Caco-2 (cell line): ENCODE measurements around the gene AMPD3. TPM values are rescaled to one million over a fixed set of nuclear protein-coding genes. Genes with fewer than 3 reads are reported as not detected.

ENCODE experiments used
- BruUV-seq: library from RNA; stranded (reverse); fragments of 400-500 nt; replicated peaks from 2 replicates; lab custom pipeline; 2021; lab: Mats Ljungman, UMichigan
- CTCF ChIA-PET: fragments of 300-600 bp; sonication (Branson Sonifier 250); formaldehyde crosslinking; loops from one replicate; lab custom pipeline; 2022; ENCODE audit warnings: antibody characterized with exemption; lab: Charles Lee
- POLR2A ChIA-PET: fragments of 300-600 bp; sonication (Branson Sonifier 250); formaldehyde crosslinking; loops from one replicate; lab custom pipeline; 2022; ENCODE audit warnings: antibody characterized with exemption; lab: Charles Lee
- DNase-seq, 2 experiments: peaks; one replicate each; pipeline versions ENCODE4 v3.0.0 to v3.0.0-alpha.2; 2020 to 2022
- H3K27me3 ChIP-seq: replicated peaks from 2 replicates; pipeline ENCODE4 v1.6.0; 2011; ENCODE audit warnings: low read length; ENCODE audit not compliant: control insufficient read depth, insufficient read depth
- H3K36me3 ChIP-seq: 2 replicates; pipeline ENCODE4 v1.5.1; 2011; ENCODE audit warnings: low read length; ENCODE audit not compliant: control insufficient read depth, insufficient read depth
- H3K4me1 ChIP-seq: fragments of 250-450 bp; sonication (Bioruptor Pico); 2 replicates; pipeline ENCODE4 v1.5.1; 2020; ENCODE audit warnings: mild to moderate bottlenecking
- H3K4me3 ChIP-seq: 2 replicates; pipeline ENCODE4 v1.5.1; 2011; ENCODE audit warnings: low read depth, mild to moderate bottlenecking, control low read depth, low read length
- H3K9me3 ChIP-seq: fragments of 250-450 bp; sonication (Bioruptor Pico); 2 replicates; pipeline ENCODE4 v1.5.1; 2020; ENCODE audit warnings: mild to moderate bottlenecking, moderate library complexity
- H3K27ac Mint-ChIP-seq: one replicate; pipeline ENCODE4 v1.8.0; 2022; ENCODE audit warnings: mixed read lengths; ENCODE audit not compliant: unreplicated experiment
- H3K27me3 Mint-ChIP-seq: one replicate; pipeline ENCODE4 v1.8.0; 2022; ENCODE audit warnings: mixed read lengths; ENCODE audit not compliant: insufficient read depth, unreplicated experiment
- H3K36me3 Mint-ChIP-seq: one replicate; pipeline ENCODE4 v1.8.0; 2022; ENCODE audit warnings: mild to moderate bottlenecking, mixed read lengths; ENCODE audit not compliant: insufficient read depth, unreplicated experiment
- H3K4me1 Mint-ChIP-seq: one replicate; pipeline ENCODE4 v1.8.0; 2022; ENCODE audit warnings: low read depth, mixed read lengths; ENCODE audit not compliant: unreplicated experiment
- H3K4me3 Mint-ChIP-seq: one replicate; pipeline ENCODE4 v1.8.0; 2022; ENCODE audit warnings: mild to moderate bottlenecking, moderate library complexity, mixed read lengths; ENCODE audit not compliant: unreplicated experiment
- H3K9me3 Mint-ChIP-seq: one replicate; pipeline ENCODE4 v1.8.0; 2022; ENCODE audit warnings: mixed read lengths; ENCODE audit not compliant: unreplicated experiment
- intact Hi-C: fragments of 100-400 bp; cut with micrococcal nuclease; formaldehyde crosslinking; loops from one replicate; pipeline ENCODE4 v1.10.0; 2022; ENCODE audit not compliant: unreplicated experiment
- total RNA-seq: library from RNA; stranded (reverse); gene quantifications from 2 replicates; pipeline ENCODE4 v1.2.3, GENCODE V29; 2022
- TF ChIP-seq, protein P1 (sequence below), 2 experiments: fragments of 200-600 bp in 1 of 2; IDR thresholded peaks; 1 replicate in 1 of 2; 2 replicates in 1 of 2; pipeline versions ENCODE4 v1.5.1 to v1.8.0; 2011 to 2022; ENCODE audit warnings: antibody characterized with exemption in 1 of 2, control low read depth in 1 of 2, inconsistent platforms in 1 of 2, low read depth in 1 of 2, low read length in 1 of 2, mild to moderate bottlenecking in 1 of 2, moderate library complexity in 1 of 2; ENCODE audit not compliant: insufficient read depth in 1 of 2, severe bottlenecking in 1 of 2, unreplicated experiment in 1 of 2

AMPD3 gene
- total RNA-seq, 1 experiment from 2014 or later: 13.4 TPM

DNA sequence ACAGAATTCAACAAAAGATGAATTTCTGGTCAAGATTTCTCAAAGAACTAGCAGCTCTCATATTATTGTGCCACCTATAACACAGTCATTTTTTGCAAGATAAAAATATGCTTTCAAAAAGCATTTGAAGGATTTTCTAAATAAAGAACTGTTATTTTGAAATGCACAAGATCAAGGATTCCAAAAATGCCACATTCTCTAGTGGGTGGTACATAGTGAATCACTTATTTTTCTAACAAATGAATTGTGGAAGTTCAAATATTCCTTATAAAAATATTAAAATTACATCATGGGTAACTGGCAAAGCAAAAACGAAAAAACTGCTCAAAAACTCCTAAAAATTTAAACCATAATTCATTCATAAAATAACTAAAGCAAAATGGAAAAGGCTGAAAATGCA lies 83.9 kb downstream of the AMPD3 start:
- H3K9me3 ChIP-seq: no peaks in the 10 kb centered on the region
- TF ChIP-seq, protein P1, sequence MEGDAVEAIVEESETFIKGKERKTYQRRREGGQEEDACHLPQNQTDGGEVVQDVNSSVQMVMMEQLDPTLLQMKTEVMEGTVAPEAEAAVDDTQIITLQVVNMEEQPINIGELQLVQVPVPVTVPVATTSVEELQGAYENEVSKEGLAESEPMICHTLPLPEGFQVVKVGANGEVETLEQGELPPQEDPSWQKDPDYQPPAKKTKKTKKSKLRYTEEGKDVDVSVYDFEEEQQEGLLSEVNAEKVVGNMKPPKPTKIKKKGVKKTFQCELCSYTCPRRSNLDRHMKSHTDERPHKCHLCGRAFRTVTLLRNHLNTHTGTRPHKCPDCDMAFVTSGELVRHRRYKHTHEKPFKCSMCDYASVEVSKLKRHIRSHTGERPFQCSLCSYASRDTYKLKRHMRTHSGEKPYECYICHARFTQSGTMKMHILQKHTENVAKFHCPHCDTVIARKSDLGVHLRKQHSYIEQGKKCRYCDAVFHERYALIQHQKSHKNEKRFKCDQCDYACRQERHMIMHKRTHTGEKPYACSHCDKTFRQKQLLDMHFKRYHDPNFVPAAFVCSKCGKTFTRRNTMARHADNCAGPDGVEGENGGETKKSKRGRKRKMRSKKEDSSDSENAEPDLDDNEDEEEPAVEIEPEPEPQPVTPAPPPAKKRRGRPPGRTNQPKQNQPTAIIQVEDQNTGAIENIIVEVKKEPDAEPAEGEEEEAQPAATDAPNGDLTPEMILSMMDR (IDR thresholded peaks at IDR 0.05; ENCODE audit: insufficient read depth in 1 of 2, low read depth in 1 of 2, low read length in 1 of 2, severe bottlenecking in 1 of 2, unreplicated experiment in 1 of 2): no peak
- no peak overlapping the region for H3K27ac Mint-ChIP-seq
- H3K27me3 ChIP-seq: no peaks in the 10 kb centered on the region
- no TSS peak for BruUV-seq
- no peak overlapping the region for H3K4me3 ChIP-seq
- H3K9me3 Mint-ChIP-seq: no peaks in the 10 kb centered on the region
- intact Hi-C loops: no loop called here
- H3K4me1 Mint-ChIP-seq: peaks cover 7% of the 10 kb centered on the region
- no peak overlapping the region for H3K4me3 Mint-ChIP-seq
- no peak for DNase-seq
- H3K36me3 Mint-ChIP-seq: peaks cover 12% of the 10 kb centered on the region
- ChIA-PET POLR2A (no interaction called here), CTCF (interaction anchor here (1.4 kb wide), 1 partner anchor 195 kb away, joined by 3 read pairs; no protein-coding TSS in a partner anchor)
- H3K27me3 Mint-ChIP-seq: no peaks in the 10 kb centered on the region
- H3K4me1 ChIP-seq: peaks cover 19% of the 10 kb centered on the region
- H3K36me3 ChIP-seq: no peaks in the 10 kb centered on the region

DNA sequence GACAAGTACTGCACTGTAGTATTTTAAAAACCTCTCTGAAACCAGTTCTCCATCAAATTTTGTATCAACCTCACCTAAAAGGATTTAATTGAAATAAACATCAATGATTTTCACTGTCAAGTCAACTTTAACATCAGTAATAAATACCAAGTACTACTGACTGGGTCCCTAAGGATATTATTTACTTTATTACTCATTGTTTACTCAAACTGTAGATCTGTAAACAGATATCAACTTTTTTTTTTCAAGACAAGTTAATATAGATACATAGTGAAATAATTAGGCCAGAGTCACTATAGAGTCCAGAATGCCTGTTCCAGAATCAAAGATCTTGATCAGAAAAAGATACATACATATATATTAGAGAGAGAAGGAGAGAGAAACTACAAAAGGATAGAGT lies 84.3 kb downstream of the AMPD3 start:
- ChIA-PET POLR2A (no interaction called here), CTCF (no interaction called here)
- intact Hi-C loops: no loop called here
- peaks cover 12% of the 10 kb centered on the region for H3K36me3 Mint-ChIP-seq
- H3K4me1 ChIP-seq: peaks cover 19% of the 10 kb centered on the region
- H3K27me3 ChIP-seq: no peaks in the 10 kb centered on the region
- TF ChIP-seq, protein P1 (IDR thresholded peaks at IDR 0.05; ENCODE audit: insufficient read depth in 1 of 2, low read depth in 1 of 2, low read length in 1 of 2, severe bottlenecking in 1 of 2, unreplicated experiment in 1 of 2): no peak
- no peak overlapping the region for H3K27ac Mint-ChIP-seq
- no TSS peak for BruUV-seq
- no peak overlapping the region for H3K4me3 ChIP-seq
- H3K27me3 Mint-ChIP-seq: no peaks in the 10 kb centered on the region
- H3K4me1 Mint-ChIP-seq: peaks cover 7% of the 10 kb centered on the region
- DNase-seq: no peak
- no peaks in the 10 kb centered on the region for H3K9me3 Mint-ChIP-seq
- no peaks in the 10 kb centered on the region for H3K9me3 ChIP-seq
- H3K4me3 Mint-ChIP-seq: peak overlapping the region; percentile 73
- H3K36me3 ChIP-seq: no peaks in the 10 kb centered on the region

DNA sequence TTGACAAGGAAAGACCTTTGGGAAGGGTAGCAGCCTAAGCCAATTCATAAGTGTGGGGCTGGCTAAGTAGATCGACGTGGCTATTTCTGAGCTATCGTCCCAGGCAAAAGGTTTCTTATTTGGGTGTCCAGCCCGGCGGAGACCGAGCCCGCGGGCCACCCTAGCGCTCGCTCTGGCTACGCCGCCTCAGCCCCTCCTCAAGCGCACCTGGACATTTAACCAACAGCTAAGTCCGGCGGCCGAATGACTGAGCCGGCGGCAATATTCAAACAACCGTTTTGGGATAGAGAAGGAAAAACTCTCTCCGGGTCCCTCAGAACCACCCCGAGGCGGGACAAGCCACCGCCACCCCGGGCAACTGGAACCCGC lies 85.5 kb downstream of the AMPD3 start:
- BruUV-seq: no TSS peak
- no peaks in the 10 kb centered on the region for H3K9me3 ChIP-seq
- no peaks in the 10 kb centered on the region for H3K36me3 ChIP-seq
- H3K27me3 Mint-ChIP-seq: no peaks in the 10 kb centered on the region
- DNase-seq: peak; percentile 59 to 68
- intact Hi-C loops: loop anchor here (5.0 kb wide), 2 partner anchors 52 to 117 kb away; no protein-coding TSS in a partner anchor
- H3K4me3 ChIP-seq: peak overlapping the region; percentile 78
- ChIA-PET POLR2A (interaction anchor here (0.7 to 1.2 kb wide), 7 partner anchors 13 to 269 kb away, joined by 3 to 7 read pairs (median 4); partner anchors contain the start of gene CTR9), CTCF (interaction anchor here (0.6 to 1.8 kb wide), 29 partner anchors 8 to 231 kb away, joined by 3 to 8 read pairs (median 3); partner anchors contain the start of genes AMPD3 and CTR9)
- H3K9me3 Mint-ChIP-seq: no peaks in the 10 kb centered on the region
- peaks cover 12% of the 10 kb centered on the region for H3K36me3 Mint-ChIP-seq
- peaks cover 7% of the 10 kb centered on the region for H3K4me1 Mint-ChIP-seq
- TF ChIP-seq, protein P1 (IDR thresholded peaks at IDR 0.05; ENCODE audit: insufficient read depth in 1 of 2, low read depth in 1 of 2, low read length in 1 of 2, severe bottlenecking in 1 of 2, unreplicated experiment in 1 of 2): no peak
- H3K4me3 Mint-ChIP-seq: peak overlapping the region; percentile 73
- no peaks in the 10 kb centered on the region for H3K27me3 ChIP-seq
- H3K4me1 ChIP-seq: peaks cover 19% of the 10 kb centered on the region
- H3K27ac Mint-ChIP-seq: peak overlapping the region; percentile 79
